Bronchial epithelial cell (primary cell): ENCODE data around the gene SCAMP4. TPM values are rescaled to one million over a fixed set of nuclear protein-coding genes. Genes with fewer than 3 reads are reported as not detected.

Experiments
- DNase-seq: peaks from one replicate; pipeline ENCODE4 v3.0.0-alpha.2; 2010; ENCODE audit warnings: low read depth
- FAIRE-seq: peaks from 2 replicates; lab custom pipeline; 2011; peaks lifted over from hg19 to GRCh38; lab: Jason Lieb, UNC
- H3K27me3 ChIP-seq: 2 replicates; pipeline ENCODE4 v1.5.1; 2011; ENCODE audit warnings: low read length; ENCODE audit not compliant: control insufficient read depth, insufficient read depth
- H3K36me3 ChIP-seq: 2 replicates; pipeline ENCODE4 v1.5.1; 2011; ENCODE audit warnings: low read length; ENCODE audit not compliant: control insufficient read depth, insufficient read depth
- H3K4me3 ChIP-seq: 2 replicates; pipeline ENCODE4 v1.5.1; 2011; ENCODE audit warnings: mild to moderate bottlenecking, low read depth, low read length, control low read depth
- CTCF ChIP-seq: IDR thresholded peaks from 2 replicates; pipeline ENCODE4 v1.5.1; 2011; ENCODE audit warnings: mild to moderate bottlenecking, moderate library complexity, low read length, control low read depth, inconsistent platforms; ENCODE audit not compliant: insufficient read depth, severe bottlenecking
- total RNA-seq: library from RNA; depleted of rRNA; stranded (reverse); fragments of >200 nt; gene quantifications from 2 replicates; pipeline ENCODE4 v1.2.1, GENCODE V29; 2014

The SCAMP4 gene
- total RNA-seq, 1 donor from 2014 or later = 14.2 TPM

GRCh38 chr19:1953037-1953436 is 47.8 kb downstream of the SCAMP4 start:
- H3K27me3 ChIP-seq = no peaks in the 10 kb centered on the region
- no peak for DNase-seq
- H3K36me3 ChIP-seq = peaks cover 15% of the 10 kb centered on the region
- FAIRE-seq = no peak
- TF ChIP-seq CTCF = no peak
- no peak overlapping the region for H3K4me3 ChIP-seq

GRCh38 chr19:1953441-1954094 is 48.4 kb downstream of the SCAMP4 start:
- Histone ChIP-seq H3K36me3 (peaks cover 13% of the 10 kb centered on the region), H3K27me3 (no peaks in the 10 kb centered on the region), H3K4me3 (no peak overlapping the region)
- FAIRE-seq (no peak), DNase-seq (no peak)
- no peak for TF ChIP-seq CTCF

DNA sequence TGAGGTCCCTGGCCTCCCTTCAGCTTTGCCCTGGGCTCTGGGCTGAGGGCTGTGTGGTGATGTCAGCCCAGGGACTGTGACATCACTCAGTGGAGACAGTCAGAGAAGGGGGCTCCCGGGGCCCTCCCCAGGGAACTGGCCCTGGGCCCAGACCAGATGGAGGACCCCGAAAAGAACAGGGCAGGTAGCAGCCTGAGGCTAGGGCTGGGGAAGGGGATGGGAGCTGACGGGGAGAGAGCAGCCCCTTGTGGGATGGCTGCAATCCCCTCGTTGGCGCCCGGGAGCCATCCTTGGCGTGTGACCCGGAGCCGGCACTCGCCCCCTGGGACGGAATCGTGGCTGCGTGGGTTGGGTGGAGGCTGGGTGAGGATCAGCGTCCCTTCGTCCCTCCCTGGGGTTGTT is 49.3 kb downstream of the SCAMP4 start:
- Histone ChIP-seq H3K27me3 (no peaks in the 10 kb centered on the region), H3K36me3 (peaks cover 12% of the 10 kb centered on the region), H3K4me3 (no peak overlapping the region)
- FAIRE-seq (no peak), DNase-seq (no peak)
- no peak for TF ChIP-seq CTCF

DNA sequence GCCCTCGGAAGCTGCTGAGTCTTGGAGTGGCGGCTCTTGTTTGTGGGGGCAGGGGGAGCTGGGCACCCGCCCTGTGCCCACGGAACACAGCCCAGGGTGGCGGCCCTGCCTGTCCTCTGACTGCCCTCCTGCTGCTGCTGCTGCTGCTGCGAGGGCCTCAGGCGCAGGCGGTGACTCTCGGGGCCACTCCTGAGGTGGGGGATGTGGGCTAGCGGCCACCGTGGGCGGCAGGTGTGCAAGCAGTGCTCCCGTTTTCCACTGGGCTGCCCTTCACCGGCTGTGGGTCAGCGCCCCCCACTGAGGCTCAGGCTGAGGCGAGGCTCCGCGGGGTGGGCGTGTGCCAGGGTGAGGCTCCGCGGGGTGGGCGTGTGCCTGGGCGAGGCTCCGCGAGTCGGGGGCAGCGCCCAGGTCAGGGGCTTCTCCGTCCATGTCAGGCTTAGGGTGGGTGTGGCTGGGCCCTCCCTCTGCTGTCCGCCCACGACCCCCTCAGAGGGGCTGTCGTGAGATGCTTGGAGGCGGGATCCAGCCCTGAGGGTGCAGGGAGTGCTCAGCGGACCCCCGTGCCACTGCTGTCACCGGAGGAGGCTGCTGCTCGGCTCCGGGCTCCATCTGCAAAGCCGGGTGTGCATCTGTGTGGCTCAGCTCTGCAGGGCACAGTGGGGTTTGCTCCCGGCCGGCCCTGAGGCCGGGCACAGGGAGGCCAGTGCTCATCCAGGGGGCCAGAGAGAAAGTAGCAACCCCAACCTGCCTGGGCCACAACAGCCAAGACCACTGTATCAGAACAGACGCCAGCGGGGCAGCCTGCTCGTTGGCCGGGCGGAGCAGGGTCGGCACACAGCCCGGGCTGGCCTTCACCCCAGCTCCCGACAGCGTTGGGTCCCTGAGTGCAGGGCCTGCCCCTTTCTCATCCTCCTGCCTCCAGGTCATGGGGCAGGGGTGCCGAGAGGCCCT is 50.2 kb downstream of the SCAMP4 start:
- FAIRE-seq (no peak), DNase-seq (no peak)
- Histone ChIP-seq H3K27me3 (no peaks in the 10 kb centered on the region), H3K36me3 (peaks cover 9% of the 10 kb centered on the region), H3K4me3 (no peak overlapping the region)
- TF ChIP-seq CTCF = no peak

DNA sequence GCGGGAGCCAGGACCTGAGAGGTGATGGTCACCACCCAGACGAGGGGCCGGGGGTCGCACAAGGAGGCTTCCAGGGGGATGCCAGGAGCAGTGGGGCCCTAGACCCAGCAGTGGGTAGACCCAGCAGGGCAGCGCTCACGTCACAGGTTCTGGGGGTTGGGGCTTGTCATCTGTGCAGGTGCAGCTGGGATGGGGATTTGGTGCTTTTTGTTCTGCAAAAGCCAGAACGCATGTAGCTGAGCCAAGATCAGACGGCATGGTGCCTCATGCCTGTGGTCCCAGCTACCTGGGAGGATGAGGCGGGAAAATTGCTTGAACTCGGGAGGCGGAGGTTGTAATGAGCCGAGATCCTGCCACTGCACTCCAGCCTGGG is 50.9 kb downstream of the SCAMP4 start:
- Histone ChIP-seq H3K27me3 (no peaks in the 10 kb centered on the region), H3K4me3 (no peak overlapping the region), H3K36me3 (peaks cover 9% of the 10 kb centered on the region)
- FAIRE-seq (no peak), DNase-seq (no peak)
- no peak for TF ChIP-seq CTCF
